ENCODE measurements around the gene MICAL3.

Gene MICAL3

DNA sequence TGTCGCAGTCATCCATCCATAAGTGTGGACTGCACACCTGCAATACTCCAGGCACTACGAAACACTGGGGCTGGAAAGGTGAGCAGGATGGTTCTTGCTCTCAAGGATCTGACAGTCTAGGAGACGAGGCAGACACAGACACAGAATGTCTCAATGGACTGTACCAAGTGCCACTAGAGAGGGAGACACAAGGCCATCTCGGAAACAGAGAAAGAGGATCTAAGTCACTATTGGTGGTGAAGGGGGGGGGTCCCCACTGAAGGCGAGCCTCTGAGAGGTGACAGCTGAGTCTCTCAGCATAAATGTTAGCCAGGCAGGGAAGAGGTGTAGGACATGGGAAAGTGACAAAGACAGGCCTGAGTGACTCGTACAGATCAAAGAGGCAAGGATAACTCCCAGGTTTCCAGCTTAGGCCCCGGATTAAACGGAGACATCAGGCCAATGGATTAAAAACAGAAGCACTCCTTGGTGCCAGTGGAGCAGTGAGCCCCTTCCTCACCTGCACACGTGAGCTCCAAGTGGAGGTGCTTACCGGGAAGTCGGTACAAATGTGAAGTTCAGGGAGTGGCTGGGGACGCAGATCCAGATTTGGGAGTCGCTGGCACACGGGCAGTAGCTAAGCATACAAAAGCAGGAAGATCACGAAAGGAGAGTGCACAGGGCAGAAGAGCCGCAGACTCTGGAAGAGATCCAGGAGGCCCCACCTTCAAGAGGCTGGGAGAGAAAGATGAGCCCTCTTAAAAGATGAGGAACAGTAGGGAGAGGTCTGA is 117.2 kb downstream of the MICAL3 start:
- DNase-seq: no peak

DNA sequence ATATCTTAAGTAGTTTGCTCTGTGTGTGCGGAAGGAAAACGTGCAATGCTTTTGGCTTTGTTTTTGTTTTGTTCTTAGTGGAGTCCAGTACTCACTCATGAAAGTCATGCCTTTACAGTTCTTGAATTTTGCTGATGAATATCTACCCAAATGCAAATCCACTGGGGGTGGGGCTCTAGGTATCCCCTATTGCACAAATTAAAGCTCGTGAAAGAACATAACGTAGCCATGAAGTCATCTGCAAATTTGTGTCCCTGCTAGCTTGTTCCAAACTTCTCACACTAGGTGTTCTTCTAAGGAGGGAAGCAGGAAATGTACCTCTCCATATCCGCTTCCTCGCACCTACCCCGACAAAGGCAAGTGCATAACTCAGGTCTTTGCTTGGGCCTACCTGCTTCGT is 118.9 kb downstream of the MICAL3 start:
- DNase-seq: no peak

DNA sequence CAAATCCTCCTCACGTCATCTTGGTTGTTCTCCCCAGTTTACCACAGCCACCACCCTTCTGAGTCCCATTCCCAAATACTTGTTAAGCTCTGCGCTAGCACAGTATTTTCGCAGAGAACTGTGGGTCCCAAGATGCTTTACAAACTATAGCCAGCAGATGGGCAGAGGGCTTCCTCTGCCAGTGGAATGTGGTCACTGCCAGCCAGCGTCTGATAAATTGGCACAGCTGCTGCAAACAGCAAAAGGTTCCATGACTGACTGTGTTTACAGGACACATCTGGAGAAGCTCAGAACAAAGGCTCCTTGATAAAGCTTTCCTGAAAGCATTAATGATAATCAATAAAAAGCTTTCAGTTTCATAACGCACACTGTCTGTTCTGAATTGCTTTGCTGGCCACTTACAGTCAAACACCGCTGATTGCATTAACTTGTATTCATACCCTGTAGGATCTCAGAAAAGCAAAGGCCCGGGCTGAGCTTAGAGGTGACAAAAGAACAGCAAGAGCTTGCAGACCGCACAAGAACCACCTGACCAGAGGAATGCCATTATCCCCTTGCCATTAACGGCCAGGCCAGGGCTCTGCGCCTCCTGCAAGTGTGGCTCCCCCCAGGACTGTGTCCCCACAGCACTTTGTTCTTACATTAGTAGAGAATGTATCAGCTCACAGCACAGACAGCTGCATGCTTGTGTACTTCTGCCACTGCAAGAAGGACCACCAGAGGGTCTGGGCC is 120.6 kb downstream of the MICAL3 start:
- no peak for DNase-seq

DNA sequence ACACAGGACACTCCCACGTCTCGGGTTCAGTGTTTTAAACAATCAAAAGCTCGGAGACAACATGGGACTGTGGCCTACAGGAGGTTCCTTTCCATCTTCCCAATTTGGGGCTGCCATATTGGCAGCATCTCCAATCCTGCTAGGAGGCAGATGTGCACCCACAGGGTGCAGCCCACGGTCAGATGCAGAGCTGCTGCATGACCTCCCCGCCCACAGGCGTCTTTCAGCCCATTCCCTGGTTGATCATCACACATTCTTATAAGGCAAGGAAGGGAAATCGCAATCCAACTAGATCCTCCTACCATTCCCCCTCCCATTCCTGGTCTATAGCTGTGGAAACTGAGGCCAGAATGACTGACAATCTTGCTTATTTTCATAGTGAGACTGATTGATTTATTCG is 121.4 kb downstream of the MICAL3 start:
- no peak for DNase-seq

GRCh38 chr22:17898375-17898774 is 126.0 kb downstream of the MICAL3 start:
- DNase-seq: no peak

DNA sequence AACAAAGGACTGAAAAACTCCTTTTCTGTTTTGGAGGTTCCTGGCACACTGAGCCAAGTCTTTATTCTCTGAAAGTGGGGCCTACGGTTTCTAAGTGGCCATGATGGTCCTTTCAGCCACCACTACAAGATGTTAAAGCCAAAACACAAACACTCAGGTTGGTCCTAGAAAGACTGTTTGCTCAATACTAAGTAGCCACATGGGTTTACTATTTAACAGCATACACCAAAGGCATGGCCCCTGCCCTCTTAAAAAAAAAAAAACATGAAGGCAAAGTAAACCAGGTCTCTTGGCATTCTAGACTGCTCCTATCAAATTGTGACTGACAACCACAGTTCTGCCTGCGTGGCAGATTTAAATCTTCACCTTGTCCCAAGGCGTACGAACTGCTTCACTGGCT is 126.5 kb downstream of the MICAL3 start:
- no peak for DNase-seq

DNA sequence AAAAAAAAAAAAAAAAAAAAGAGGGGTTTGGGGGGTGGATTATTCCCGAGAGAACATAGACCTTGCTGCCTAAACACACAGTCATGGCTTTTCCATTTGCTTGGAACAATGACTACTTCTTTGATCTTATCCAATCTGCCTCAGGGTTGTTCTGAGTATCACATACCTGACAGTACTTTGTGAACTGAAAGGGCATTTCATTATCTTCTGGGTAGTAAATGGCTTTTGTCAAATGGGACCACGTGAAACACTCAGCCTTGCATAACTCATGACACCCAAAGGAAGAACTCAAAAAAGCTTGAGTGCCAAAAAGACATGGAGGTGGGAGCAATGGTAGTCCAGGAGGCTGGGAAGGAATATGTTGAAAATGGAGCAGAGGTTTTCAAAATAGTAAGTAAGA is 126.9 kb downstream of the MICAL3 start:
- no peak for DNase-seq

DNA sequence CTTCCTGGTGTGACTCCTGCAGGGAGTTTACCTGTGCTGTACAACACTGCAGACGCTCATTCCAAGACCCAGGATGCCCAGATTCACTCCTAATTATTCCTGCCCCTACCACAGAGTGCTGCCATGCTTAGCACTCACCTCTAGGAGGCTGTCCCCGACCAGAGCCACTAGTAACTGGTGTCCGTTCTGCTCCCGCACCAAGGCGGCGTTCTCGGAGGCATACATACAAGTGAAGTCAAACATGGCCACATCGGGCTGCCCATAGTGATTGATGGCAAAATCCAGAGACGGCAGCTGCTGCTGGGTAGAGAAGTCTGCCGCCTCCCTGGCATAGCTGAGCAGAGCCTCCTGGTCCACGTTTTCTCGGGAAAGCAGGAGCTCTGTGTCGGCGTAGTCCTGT is 127.8 kb downstream of the MICAL3 start:
- DNase-seq: no peak

DNA sequence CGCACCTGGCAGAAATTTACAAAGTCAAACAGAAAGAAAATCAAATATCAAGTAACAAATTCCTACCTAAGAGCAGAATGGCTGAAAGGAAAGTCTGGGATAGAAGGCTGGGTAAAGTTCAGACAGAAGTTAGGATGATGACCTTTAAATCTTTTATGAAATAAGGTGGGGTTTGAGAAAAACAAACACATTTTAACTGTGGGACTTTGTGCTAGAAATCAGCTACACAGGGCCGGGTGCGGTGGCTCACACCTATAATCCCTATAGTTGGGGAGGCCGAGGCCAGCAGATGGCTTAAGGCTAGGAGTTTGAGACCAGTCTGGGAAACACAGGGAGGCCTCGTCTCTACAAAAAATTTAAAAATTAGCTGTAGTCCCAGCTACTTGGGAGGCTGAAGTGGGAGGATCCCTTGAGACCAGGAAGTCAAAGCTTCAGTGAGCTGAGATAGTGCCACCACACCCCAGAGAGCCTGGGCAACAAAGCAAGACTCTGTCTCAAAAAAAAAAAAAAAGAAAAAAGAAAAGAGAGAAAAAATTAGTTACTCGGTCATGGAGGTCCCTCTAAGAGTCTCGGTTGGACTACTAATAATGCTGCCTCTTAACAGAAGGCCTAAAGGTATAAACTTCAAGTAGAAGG is 130.3 kb downstream of the MICAL3 start:
- DNase-seq: no peak

GRCh38 chr22:17892376-17892775 is 132.0 kb downstream of the MICAL3 start:
- no peak for DNase-seq

DNA sequence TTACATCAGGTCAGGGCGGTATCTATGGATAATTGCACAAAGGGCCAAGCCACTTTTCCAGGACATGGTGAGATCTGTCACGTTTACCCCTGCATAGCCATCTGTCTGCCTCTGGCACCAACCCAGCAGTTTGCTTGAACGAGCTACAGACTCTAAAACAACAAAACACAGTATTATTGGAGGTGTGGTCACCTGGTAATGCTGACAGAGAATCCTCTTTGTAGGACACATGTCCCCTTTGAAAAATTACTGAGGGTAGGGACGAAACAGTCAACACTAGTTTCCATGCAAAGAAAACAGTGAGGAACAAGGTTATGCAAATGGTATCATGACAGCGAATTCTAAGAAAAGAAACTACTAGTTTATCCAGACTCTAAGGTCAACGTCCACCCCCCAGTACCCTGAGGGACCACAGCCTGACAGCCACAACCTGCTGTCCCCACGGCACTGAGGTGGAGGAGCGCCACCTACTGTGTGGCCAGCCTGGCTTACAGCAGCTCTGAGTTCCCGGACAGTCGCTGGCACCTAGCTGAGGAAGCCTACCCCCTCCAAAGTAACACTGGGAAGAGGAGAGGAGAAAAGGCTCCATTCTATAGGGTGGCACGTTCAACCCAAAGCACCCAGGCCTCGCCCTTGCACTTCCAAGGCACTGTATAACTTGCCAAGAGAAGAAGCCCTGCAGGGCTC is 132.7 kb downstream of the MICAL3 start:
- no peak for DNase-seq

DNA sequence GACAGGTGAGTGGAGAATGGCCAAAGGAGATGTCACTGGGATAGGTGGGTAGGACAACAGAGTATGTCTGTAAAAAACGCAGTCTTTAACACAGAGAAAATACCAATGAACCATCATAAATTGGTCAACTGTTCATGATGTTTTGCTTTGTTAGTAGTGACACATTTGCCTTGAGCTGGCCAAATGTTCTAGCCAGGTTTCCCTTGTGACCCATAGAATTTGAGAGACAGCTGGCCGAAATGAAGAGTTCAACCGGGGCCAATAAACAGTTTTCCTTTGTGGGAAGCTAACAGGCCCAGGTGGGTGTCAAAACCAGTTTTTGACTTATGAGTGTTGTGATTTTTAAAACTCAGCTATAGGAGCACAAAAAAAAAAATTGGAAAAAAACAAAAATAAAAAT is 133.5 kb downstream of the MICAL3 start:
- DNase-seq: no peak

- no peak for DNase-seq
These were observed 134.1 kb downstream of the MICAL3 start for GRCh38 chr22:17890245-17890671.

DNA sequence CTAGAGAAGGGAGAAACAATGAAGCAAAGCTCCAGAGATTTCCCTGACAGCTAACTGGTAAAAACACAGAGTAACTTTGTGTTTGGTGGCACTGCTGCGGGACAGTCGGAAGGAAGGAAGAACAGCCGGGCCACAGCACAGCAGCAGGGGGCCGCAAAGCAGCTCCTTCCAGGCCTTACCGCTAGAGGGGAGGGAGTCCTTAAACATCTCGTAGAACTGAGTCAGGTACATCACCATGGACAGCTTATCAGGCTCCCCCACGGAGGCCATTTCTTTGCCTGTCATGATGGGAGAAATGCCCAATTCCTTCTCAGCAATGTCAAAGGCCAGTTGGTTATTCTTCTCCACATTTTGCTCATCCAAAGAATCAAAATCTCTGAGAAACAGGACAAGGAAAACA is 135.5 kb downstream of the MICAL3 start:
- DNase-seq: no peak

DNA sequence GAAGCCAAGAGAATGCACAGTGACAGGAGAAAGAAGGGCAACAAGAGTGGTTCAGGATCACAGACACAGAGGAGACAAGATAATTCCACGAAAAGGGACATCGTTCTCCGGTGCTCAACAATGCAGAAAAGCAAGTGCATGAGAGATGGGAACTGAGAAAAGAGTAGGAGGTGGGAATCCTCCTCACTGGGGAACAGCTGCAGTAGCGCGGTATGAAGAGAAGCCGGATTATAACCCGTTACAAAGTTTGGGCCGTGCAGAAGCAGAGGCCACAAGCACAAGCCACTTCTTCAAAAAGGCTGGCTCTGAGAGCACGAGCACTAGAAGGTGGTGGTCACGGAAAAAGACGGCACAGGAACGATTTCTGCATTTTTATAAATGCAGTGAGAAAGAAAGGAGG is 135.9 kb downstream of the MICAL3 start:
- no peak for DNase-seq

- no peak for DNase-seq
These were observed 139.5 kb downstream of the MICAL3 start for GRCh38 chr22:17884893-17885292.

GRCh38 chr22:17884084-17884483 is 140.3 kb downstream of the MICAL3 start:
- DNase-seq: no peak

- DNase-seq: no peak
These were observed 141.0 kb downstream of the MICAL3 start for GRCh38 chr22:17883356-17883755.

- DNase-seq: no peak
These were observed 141.6 kb downstream of the MICAL3 start for GRCh38 chr22:17882727-17883126.

DNA sequence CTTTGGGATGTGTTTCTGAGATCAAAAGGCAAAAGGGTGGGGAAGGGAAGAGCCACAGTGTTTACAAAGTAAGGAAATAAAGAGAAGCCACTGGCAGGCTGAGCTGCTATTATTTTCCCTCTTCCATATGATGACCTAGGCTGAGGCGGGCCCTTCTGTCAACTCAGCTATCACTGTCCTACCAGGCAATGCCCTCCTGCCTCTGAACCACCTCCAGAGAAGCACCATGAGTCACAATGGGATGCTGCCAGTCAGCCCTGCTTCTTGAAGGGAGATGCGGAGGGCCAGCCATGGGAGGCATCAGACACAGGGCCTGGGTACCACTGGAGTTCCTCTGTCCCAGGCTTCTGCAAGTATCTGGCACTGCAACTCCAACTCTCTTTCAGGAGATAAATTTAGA is 142.2 kb downstream of the MICAL3 start:
- no peak for DNase-seq

GRCh38 chr22:17881366-17881765 is 143.0 kb downstream of the MICAL3 start:
- DNase-seq: no peak

DNA sequence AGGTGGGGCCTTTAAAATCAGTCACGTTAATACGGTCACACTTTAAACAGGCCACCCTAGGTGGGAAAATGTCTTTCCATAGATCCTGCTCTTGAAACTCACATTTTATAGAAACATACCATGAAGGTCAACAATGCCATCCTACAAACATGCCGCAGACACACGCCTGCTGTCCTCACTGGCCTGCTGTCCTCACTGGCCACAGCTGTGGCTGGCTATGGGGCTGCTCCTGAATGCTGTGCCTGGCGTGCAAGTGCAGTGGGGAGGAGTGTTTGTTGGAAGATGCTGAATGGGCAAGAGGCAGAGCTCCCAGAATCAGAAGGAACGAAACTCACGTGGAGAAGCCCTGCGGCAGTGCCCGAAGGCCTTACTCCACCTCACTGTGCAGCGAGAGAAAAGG is 143.9 kb downstream of the MICAL3 start:
- DNase-seq: no peak

- DNase-seq: no peak
These were observed 144.3 kb downstream of the MICAL3 start for GRCh38 chr22:17880020-17880419.

- DNase-seq: no peak
These were observed 145.4 kb downstream of the MICAL3 start for GRCh38 chr22:17878941-17879340.
